ENCODE results near the gene ANGPT4. TPM values are rescaled to one million over a fixed set of nuclear protein-coding genes. Genes with fewer than 3 reads are reported as not detected.

The ANGPT4 gene
- total and polyA plus RNA-seq, 2 of the 13 experiments (the other 11 are each of a cell fraction or from before 2014, with no cell fraction given): not detected

GRCh38 chr20:833450-834150 lies 82.5 kb downstream of the ANGPT4 start, which contains the start of gene FAM110A (continued):
- TF ChIP-seq POGK (CRISPR knock-in tag; conservative IDR thresholded peaks at IDR 0.05) (peak; percentile 89), FLYWCH1 (CRISPR knock-in tag; IDR thresholded peaks at IDR 0.05) (peak; percentile 91; the same call in 1 of the 2 replicates), GABPB1 (CRISPR knock-in tag; IDR thresholded peaks at IDR 0.05) (peak; percentile 92), ZNF7 (CRISPR knock-in tag; IDR thresholded peaks at IDR 0.05) (no peak), BRD4 (CRISPR knock-in tag; IDR thresholded peaks at IDR 0.05) (no peak), ZFP36L2 (CRISPR knock-in tag; IDR thresholded peaks at IDR 0.05) (peak; percentile 93; the same call in 1 of the 2 replicates), U2AF2 (IDR thresholded peaks at IDR 0.05; ENCODE audit: low read depth, low read length) (peak; percentile 64; the same call in 1 of the 2 replicates), KDM2A (CRISPR knock-in tag; IDR thresholded peaks at IDR 0.05; ENCODE audit: borderline replicate concordance, low read depth) (peak; percentile 86), TGIF2 (CRISPR knock-in tag; IDR thresholded peaks at IDR 0.05) (no peak; the same call in none of the 2 replicates), ZFY (CRISPR knock-in tag; IDR thresholded peaks at IDR 0.05) (peak; percentile 75), SIN3A (IDR thresholded peaks at IDR 0.05; ENCODE audit: borderline replicate concordance, low read depth, low read length) (peak; percentile 98), KIAA2018 (CRISPR knock-in tag; IDR thresholded peaks at IDR 0.05; ENCODE audit: borderline replicate concordance) (no peak), ZNF703 (CRISPR knock-in tag; IDR thresholded peaks at IDR 0.05; ENCODE audit: borderline replicate concordance) (no peak; the same call in 1 of the 2 replicates), MAFK (conservative IDR thresholded peaks at IDR 0.05 in 1 of 2, IDR thresholded peaks at IDR 0.05 in 1 of 2; ENCODE audit: low read length in 2 of 2) (no peak), FUBP1 (CRISPR knock-in tag; IDR thresholded peaks at IDR 0.05; ENCODE audit: borderline replicate concordance) (no peak), HNF4A (CRISPR knock-in tag; IDR thresholded peaks at IDR 0.05) (no peak), RFX5 (IDR thresholded peaks at IDR 0.05; ENCODE audit: low read depth, low read length) (0 out of 2 replicates have a peak, but pooled peaks have one; percentile 30)
